Measurements from ENCODE around the gene BTNL8. TPM values are rescaled to one million over a fixed set of nuclear protein-coding genes. Genes with fewer than 3 reads are reported as not detected.
A peak's percentile ranks its signal among the peaks of the same experiment; 100 is the strongest.

The BTNL8 gene
- total and polyA plus RNA-seq, 12 donors, result 0.09 to 0.28 (median 0.18) TPM; not detected in 9

GRCh38 chr5:180977852-180978251 lies 78.9 kb downstream of the BTNL8 start:
- H3K36me3 ChIP-seq, result no peaks in the 10 kb centered on the region
- 29 to 52% methylated on average over 1 of the region's 1 CpG for WGBS, 2 donors
- H3K27ac ChIP-seq, result no peak overlapping the region
- intact Hi-C loops (cut with DNase I), result no loop called here
- peaks cover 0 to 18% (median 0%) of the 10 kb centered on the region in 7 donors for H3K27me3 ChIP-seq
- DNase-seq, result no peak
- H3K4me1 ChIP-seq, result no peaks in the 10 kb centered on the region
- no peak for ATAC-seq
- H3K9me3 ChIP-seq, result no peaks in the 10 kb centered on the region
- no peak for TF ChIP-seq CTCF (IDR thresholded peaks at IDR 0.05)
- no peak overlapping the region for H3K4me3 ChIP-seq

DNA sequence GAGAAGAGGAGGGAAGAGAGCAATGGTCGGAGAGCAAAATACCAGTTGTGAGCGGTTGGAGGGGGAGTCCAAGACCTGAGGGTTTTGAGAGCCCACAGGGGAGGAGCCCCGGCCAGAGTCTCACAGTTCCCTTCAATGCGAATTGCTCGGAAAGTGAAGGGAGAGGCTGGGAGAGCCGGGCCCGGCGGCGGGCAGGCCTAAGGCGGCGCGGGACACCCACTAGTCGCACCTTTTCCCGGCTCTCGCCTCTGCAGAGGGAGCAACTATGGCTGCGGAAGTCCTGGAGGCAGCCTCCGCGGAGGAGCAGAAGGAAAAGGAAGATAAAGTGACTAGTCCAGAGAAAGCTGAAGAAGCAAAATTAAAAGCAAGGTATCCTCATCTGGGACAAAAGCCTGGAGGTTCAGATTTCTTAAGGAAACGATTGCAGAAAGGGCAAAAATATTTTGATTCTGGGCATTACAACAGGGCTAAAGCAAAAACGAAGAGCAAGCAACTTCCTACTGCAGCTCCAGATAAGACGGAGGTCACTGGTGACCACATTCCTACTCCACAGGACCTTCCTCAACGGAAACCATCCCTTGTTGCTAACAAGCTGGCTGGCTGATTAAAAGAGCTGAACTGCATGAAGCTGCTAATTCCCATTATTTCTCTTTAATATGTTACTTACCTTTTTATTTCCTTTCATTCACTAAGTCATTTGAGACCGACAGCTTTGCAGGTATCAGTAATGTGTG lies 83.2 kb downstream of the BTNL8 start:
- no peak for TF ChIP-seq CTCF (IDR thresholded peaks at IDR 0.05)
- no peak for DNase-seq
- H3K27ac ChIP-seq, result peak overlapping the region in 1 of 10 donors; percentile 30
- no peaks in the 10 kb centered on the region for H3K36me3 ChIP-seq
- H3K27me3 ChIP-seq, result peaks cover 0 to 18% (median 0%) of the 10 kb centered on the region in 7 donors
- intact Hi-C loops (cut with DNase I), result no loop called here
- 51 to 53% methylated on average over 21 to 23 of the region's 23 CpGs for WGBS, 2 donors
- no peaks in the 10 kb centered on the region for H3K4me1 ChIP-seq
- ATAC-seq, result peak in 1 of 8 donors; percentile 25
- no peaks in the 10 kb centered on the region for H3K9me3 ChIP-seq
- H3K4me3 ChIP-seq, result peak overlapping the region in 1 of 10 donors; percentile 27

DNA sequence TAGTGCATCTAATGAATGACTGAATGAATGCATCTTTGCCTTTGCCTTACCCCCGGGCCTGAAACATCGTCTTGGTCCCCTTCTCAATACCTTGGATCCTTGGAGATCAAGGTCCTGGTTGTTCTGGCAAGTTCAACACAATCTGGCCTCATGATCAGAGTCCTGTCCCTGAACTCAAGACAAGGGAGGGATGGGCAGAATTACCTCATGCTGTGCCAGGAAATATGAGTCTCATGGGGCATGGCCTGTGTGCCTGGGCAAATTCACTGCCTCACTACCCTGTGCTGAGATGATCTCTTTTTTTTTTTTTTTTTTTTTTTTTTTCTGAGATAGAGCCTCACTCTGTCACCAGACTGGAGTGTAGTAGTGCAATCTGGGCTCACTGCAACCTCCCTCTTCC lies 89.1 kb downstream of the BTNL8 start:
- ATAC-seq, result no peak
- Histone ChIP-seq H3K9me3 (no peaks in the 10 kb centered on the region), H3K36me3 (no peaks in the 10 kb centered on the region), H3K27me3 (no peaks in the 10 kb centered on the region), H3K4me3 (no peak overlapping the region), H3K4me1 (no peaks in the 10 kb centered on the region), H3K27ac (no peak overlapping the region)
- TF ChIP-seq CTCF (IDR thresholded peaks at IDR 0.05), result no peak
- intact Hi-C loops (cut with DNase I), result no loop called here
- 69 to 86% methylated on average over 2 of the region's 2 CpGs for WGBS, 2 donors
- DNase-seq, result no peak

GRCh38 chr5:180988592-180988991 lies 89.6 kb downstream of the BTNL8 start, which contains the start of gene BTNL3:
Gene BTNL3, plus strand, starts transcription at chr5:180988846. Its CDS starts 183 bp downstream, at chr5:180989029.
- DNase-seq (no peak), ATAC-seq (no peak)
- WGBS, 2 donors, result 68 to 81% methylated on average over 5 of the region's 5 CpGs
- H3K36me3 ChIP-seq, result no peaks in the 10 kb centered on the region
- no peak within 1 kb of the TSS for H3K27ac ChIP-seq
- TF ChIP-seq CTCF (IDR thresholded peaks at IDR 0.05), result no peak
- intact Hi-C loops (cut with DNase I), result no loop called here
- H3K4me1 ChIP-seq, result no peaks in the 10 kb centered on the region
- no peak within 1 kb of the TSS for H3K4me3 ChIP-seq
- no peaks in the 10 kb centered on the region for H3K27me3 ChIP-seq
- H3K9me3 ChIP-seq, result peaks cover 0 to 6% (median 0%) of the 10 kb centered on the region in 11 donors
